ENCODE results near the gene KDM2A.

The KDM2A gene

GRCh38 chr11:67303835-67304411, 184.9 kb downstream of the KDM2A start:
- no peak for TF ChIP-seq GATA3 (IDR thresholded peaks at IDR 0.05; ENCODE audit: low read depth, low read length)
- no peak for TF ChIP-seq GATA2 (IDR thresholded peaks at IDR 0.05; ENCODE audit: low read depth, low read length)

GRCh38 chr11:67304511-67305113, 185.5 kb downstream of the KDM2A start:
- TF ChIP-seq GATA2 (IDR thresholded peaks at IDR 0.05; ENCODE audit: low read depth, low read length) (no peak), GATA3 (IDR thresholded peaks at IDR 0.05; ENCODE audit: low read depth, low read length) (no peak)

GRCh38 chr11:67306769-67307544, 187.9 kb downstream of the KDM2A start:
- TF ChIP-seq GATA2 (IDR thresholded peaks at IDR 0.05; ENCODE audit: low read depth, low read length), result no peak
- TF ChIP-seq GATA3 (IDR thresholded peaks at IDR 0.05; ENCODE audit: low read depth, low read length), result no peak

GRCh38 chr11:67307545-67308001, 188.5 kb downstream of the KDM2A start:
- no peak for TF ChIP-seq GATA2 (IDR thresholded peaks at IDR 0.05; ENCODE audit: low read depth, low read length)
- TF ChIP-seq GATA3 (IDR thresholded peaks at IDR 0.05; ENCODE audit: low read depth, low read length), result no peak
